ENCODE results near the gene OPCML. TPM values are rescaled to one million over a fixed set of nuclear protein-coding genes. Genes with fewer than 3 reads are reported as not detected.

OPCML gene
- total and polyA plus RNA-seq, 2 donors (not counting 1 experiment from before 2014, with no cell fraction given) = 0.99 to 2.8 TPM

DNA sequence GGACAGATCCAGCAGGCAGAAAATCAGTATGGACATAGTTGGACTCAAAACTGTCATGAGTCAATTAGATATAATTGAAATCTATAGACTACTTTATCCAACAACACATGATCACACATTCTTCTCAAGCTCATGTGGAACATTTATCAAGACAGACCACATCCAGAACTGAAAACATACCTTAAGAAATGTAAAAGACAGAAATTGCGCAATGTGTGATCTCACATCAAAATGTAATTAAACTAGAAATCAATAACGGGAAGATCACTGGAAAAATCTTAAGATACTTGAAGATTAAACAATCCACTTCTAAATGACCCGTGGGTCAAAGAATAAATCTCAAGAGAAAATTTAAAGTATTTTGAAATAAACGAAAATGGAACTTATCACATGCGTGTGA, 435.3 kb downstream of the OPCML start:
- Histone ChIP-seq H3K79me2 (ENCODE audit: control insufficient read depth, insufficient read depth, low read length) (no peaks in the 10 kb centered on the region), H3K27me3 (ENCODE audit: control insufficient read depth, insufficient read depth, low read length) (no peaks in the 10 kb centered on the region), H4K20me1 (ENCODE audit: control insufficient read depth, extremely low read depth, insufficient read depth, low read length) (no peaks in the 10 kb centered on the region), H2AFZ (ENCODE audit: low read length) (no peak overlapping the region), H3K4me3 (replicated peaks in 1 of 4; ENCODE audit: control extremely low read depth in 1 of 4, insufficient read depth in 1 of 4, low read depth in 3 of 4, low read length in 4 of 4) (no peak overlapping the region), H3K9me3 (ENCODE audit: control insufficient read depth, insufficient read depth, low read depth, low read length) (no peaks in the 10 kb centered on the region), H3K36me3 (ENCODE audit: control insufficient read depth, insufficient read depth, low read length) (no peaks in the 10 kb centered on the region), H3K9ac (ENCODE audit: insufficient read depth, low read length) (no peak overlapping the region), H3K4me1 (ENCODE audit: control insufficient read depth, extremely low read depth, insufficient read depth, low read length) (no peaks in the 10 kb centered on the region), H3K4me2 (ENCODE audit: extremely low read depth, insufficient read depth, low read length) (no peak overlapping the region), H3K27ac (ENCODE audit: insufficient read depth, low read length) (no peak overlapping the region)
- TF ChIP-seq, protein P1, sequence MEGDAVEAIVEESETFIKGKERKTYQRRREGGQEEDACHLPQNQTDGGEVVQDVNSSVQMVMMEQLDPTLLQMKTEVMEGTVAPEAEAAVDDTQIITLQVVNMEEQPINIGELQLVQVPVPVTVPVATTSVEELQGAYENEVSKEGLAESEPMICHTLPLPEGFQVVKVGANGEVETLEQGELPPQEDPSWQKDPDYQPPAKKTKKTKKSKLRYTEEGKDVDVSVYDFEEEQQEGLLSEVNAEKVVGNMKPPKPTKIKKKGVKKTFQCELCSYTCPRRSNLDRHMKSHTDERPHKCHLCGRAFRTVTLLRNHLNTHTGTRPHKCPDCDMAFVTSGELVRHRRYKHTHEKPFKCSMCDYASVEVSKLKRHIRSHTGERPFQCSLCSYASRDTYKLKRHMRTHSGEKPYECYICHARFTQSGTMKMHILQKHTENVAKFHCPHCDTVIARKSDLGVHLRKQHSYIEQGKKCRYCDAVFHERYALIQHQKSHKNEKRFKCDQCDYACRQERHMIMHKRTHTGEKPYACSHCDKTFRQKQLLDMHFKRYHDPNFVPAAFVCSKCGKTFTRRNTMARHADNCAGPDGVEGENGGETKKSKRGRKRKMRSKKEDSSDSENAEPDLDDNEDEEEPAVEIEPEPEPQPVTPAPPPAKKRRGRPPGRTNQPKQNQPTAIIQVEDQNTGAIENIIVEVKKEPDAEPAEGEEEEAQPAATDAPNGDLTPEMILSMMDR (conservative IDR thresholded peaks at IDR 0.05 in 1 of 2, IDR thresholded peaks at IDR 0.05 in 1 of 2; ENCODE audit: low read depth in 1 of 2, low read length in 2 of 2) = no peak
- TF ChIP-seq EZH2 (IDR thresholded peaks at IDR 0.05; ENCODE audit: low read length, missing control alignments) = no peak
- DNase-seq (ENCODE audit: low read depth in 2 of 2) = no peak

DNA sequence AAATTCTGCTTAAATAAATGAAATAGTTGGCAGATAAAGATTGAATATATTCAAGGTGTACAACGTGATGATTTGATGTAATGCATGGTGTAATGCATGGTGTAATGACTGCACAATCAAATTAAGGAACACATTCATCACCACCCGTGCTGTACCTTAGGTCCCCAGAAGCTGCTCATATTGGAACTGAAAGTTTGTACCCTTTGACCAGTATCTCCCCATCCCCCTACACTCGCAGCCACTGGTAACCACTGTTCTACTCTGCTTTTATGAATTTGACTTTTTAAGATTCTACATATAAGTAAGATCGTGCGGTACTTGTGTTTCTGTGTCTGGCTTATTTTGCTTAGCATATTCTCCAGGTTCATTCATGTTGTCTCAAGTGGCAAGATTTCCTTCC, 445.8 kb downstream of the OPCML start:
- TF ChIP-seq EZH2 (IDR thresholded peaks at IDR 0.05; ENCODE audit: low read length, missing control alignments) = no peak
- TF ChIP-seq, protein P1 (conservative IDR thresholded peaks at IDR 0.05 in 1 of 2, IDR thresholded peaks at IDR 0.05 in 1 of 2; ENCODE audit: low read depth in 1 of 2, low read length in 2 of 2) = no peak

DNA sequence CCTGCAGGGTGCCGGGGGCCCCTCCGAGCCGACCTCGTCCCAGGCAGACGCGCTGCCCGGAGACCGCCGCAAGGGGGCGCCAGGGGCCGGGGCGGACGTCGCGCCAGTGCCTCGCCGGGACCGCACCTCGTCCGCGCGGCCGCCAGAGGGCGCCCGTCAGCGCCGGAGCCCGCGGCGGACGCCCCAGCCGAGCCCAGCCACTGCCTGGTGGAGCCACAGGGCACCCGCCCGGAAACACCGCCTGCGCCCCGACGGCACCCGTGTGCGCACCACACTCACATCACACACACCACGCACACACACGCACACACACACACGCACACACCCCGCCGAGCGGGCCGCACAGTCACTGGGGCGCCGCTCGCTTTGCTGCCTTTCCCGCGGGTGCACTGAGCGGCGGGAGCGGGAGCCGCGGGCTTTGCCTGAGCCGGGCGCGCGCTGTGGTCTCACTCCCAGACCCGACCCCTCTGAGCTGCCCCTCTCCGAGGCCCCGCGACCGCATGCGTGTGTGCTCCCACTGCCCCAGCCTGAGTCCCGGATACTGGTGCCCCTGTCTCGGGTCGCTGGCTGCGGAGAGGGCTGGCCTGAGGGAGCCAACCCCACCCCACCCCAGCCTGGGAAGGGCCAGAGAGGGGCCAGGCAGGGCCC, 449.3 kb downstream of the OPCML start:
- TF ChIP-seq, protein P1 (conservative IDR thresholded peaks at IDR 0.05 in 1 of 2, IDR thresholded peaks at IDR 0.05 in 1 of 2; ENCODE audit: low read depth in 1 of 2, low read length in 2 of 2) = peak in 1 of 2 donors; percentile 44
- TF ChIP-seq EZH2 (IDR thresholded peaks at IDR 0.05; ENCODE audit: low read length, missing control alignments) = no peak
- Histone ChIP-seq H3K36me3 (ENCODE audit: control insufficient read depth, insufficient read depth, low read length) (no peaks in the 10 kb centered on the region), H3K9me3 (ENCODE audit: control insufficient read depth, insufficient read depth, low read depth, low read length) (no peaks in the 10 kb centered on the region), H3K9ac (ENCODE audit: insufficient read depth, low read length) (no peak overlapping the region), H3K4me1 (ENCODE audit: control insufficient read depth, extremely low read depth, insufficient read depth, low read length) (no peaks in the 10 kb centered on the region), H3K79me2 (ENCODE audit: control insufficient read depth, insufficient read depth, low read length) (no peaks in the 10 kb centered on the region), H4K20me1 (ENCODE audit: control insufficient read depth, extremely low read depth, insufficient read depth, low read length) (no peaks in the 10 kb centered on the region), H3K4me3 (replicated peaks in 1 of 4; ENCODE audit: control extremely low read depth in 1 of 4, insufficient read depth in 1 of 4, low read depth in 3 of 4, low read length in 4 of 4) (peak overlapping the region in 3 of 4 experiments; percentile 12 to 48 (median 14)), H3K27ac (ENCODE audit: insufficient read depth, low read length) (no peak overlapping the region), H3K4me2 (ENCODE audit: extremely low read depth, insufficient read depth, low read length) (peak overlapping the region; percentile 52), H3K27me3 (ENCODE audit: control insufficient read depth, insufficient read depth, low read length) (no peaks in the 10 kb centered on the region), H2AFZ (ENCODE audit: low read length) (peak overlapping the region; percentile 70)
- DNase-seq (ENCODE audit: low read depth in 2 of 2) = peak; percentile 35 to 45

More for the DNA sequence above, 445.8 kb downstream of the OPCML start:
- no peak overlapping the region for H2AFZ ChIP-seq (ENCODE audit: low read length)
- no peak overlapping the region for H3K4me3 ChIP-seq (replicated peaks in 1 of 4; ENCODE audit: control extremely low read depth in 1 of 4, insufficient read depth in 1 of 4, low read depth in 3 of 4, low read length in 4 of 4)
- no peak overlapping the region for H3K9ac ChIP-seq (ENCODE audit: insufficient read depth, low read length)
- H3K79me2 ChIP-seq (ENCODE audit: control insufficient read depth, insufficient read depth, low read length) = no peaks in the 10 kb centered on the region
- no peaks in the 10 kb centered on the region for H4K20me1 ChIP-seq (ENCODE audit: control insufficient read depth, extremely low read depth, insufficient read depth, low read length)
- H3K4me1 ChIP-seq (ENCODE audit: control insufficient read depth, extremely low read depth, insufficient read depth, low read length) = no peaks in the 10 kb centered on the region
- no peak for DNase-seq (ENCODE audit: low read depth in 2 of 2)
- H3K36me3 ChIP-seq (ENCODE audit: control insufficient read depth, insufficient read depth, low read length) = no peaks in the 10 kb centered on the region
- no peak overlapping the region for H3K27ac ChIP-seq (ENCODE audit: insufficient read depth, low read length)
- H3K27me3 ChIP-seq (ENCODE audit: control insufficient read depth, insufficient read depth, low read length) = no peaks in the 10 kb centered on the region
- no peaks in the 10 kb centered on the region for H3K9me3 ChIP-seq (ENCODE audit: control insufficient read depth, insufficient read depth, low read depth, low read length)
- H3K4me2 ChIP-seq (ENCODE audit: extremely low read depth, insufficient read depth, low read length) = no peak overlapping the region
